ENCODE data around the gene MYL2.

GRCh38 chr12:110906083-110906482 is 14.3 kb downstream of the MYL2 start:
- TF ChIP-seq CTCF (IDR thresholded peaks at IDR 0.05) (no peak), EP300 (IDR thresholded peaks at IDR 0.05) (no peak), POLR2A (IDR thresholded peaks at IDR 0.05; ENCODE audit: low read depth) (no peak), POLR2AphosphoS5 (IDR thresholded peaks at IDR 0.05) (no peak)
